ENCODE measurements around the gene SPATA2.

The SPATA2 gene

DNA sequence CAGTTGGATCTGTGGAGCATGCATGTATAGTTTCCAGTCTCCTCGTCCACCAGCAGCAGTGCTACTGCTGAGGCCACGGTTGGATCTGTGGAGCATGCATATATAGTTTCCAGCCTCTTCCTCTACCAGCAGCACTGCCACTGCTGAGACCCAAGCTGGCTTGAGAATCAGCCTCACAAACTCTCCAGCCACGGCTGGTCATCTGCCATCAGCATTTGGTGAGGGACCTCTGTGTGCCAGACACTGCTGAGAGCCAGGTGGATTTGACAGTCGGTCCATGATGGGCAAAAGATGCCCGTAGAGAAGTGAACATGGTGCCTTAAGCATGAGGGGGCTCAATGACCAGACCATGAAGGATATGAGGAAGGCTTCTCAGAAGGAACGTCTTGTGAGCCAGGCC is 56.3 kb downstream of the SPATA2 start:
- H3K27me3 ChIP-seq (ENCODE audit: control insufficient read depth in 2 of 2, insufficient read depth in 2 of 2, low read length in 2 of 2): no peaks in the 10 kb centered on the region
- H3K4me3 ChIP-seq (ENCODE audit: low read length in 2 of 2): no peak overlapping the region
- H3K27ac ChIP-seq (ENCODE audit: low read depth in 2 of 2, low read length in 2 of 2): no peak overlapping the region
- H3K9me3 ChIP-seq (ENCODE audit: control insufficient read depth in 2 of 2, low read length in 2 of 2): no peaks in the 10 kb centered on the region
- H3K9ac ChIP-seq (ENCODE audit: low read depth in 1 of 2, low read length in 2 of 2): no peak overlapping the region
- H3K4me1 ChIP-seq (ENCODE audit: control insufficient read depth in 2 of 2, insufficient read depth in 2 of 2, low read length in 2 of 2): no peaks in the 10 kb centered on the region
- peaks cover 19 to 43% of the 10 kb centered on the region in 2 donors for H3K36me3 ChIP-seq (ENCODE audit: control insufficient read depth in 2 of 2, insufficient read depth in 2 of 2, low read length in 2 of 2)

DNA sequence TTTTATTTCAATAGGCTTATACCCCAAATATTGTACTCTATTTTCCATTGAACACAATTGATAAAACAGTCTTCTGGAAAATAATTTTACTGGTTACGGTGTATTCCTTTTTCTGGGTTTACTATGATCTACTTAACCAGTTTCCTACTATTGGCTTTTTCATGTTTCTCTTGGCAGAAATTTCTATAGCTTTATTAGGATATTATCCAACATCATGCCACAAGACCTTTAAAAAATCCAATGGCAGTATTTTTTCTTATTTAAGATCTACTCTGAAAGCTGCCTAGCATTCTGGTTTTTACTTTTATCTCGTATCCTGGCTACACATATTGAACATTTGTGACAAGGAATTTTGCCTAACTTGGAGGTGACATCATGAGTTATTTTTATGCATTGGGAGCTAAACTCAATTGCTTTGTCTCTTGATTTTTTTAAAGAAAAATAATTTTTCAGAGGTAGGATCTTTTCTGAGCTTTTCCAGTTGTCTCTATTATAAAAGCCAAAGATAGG is 57.2 kb downstream of the SPATA2 start:
- H3K4me1 ChIP-seq (ENCODE audit: control insufficient read depth in 2 of 2, insufficient read depth in 2 of 2, low read length in 2 of 2): no peaks in the 10 kb centered on the region
- peaks cover 20 to 51% of the 10 kb centered on the region in 2 donors for H3K36me3 ChIP-seq (ENCODE audit: control insufficient read depth in 2 of 2, insufficient read depth in 2 of 2, low read length in 2 of 2)
- no peak overlapping the region for H3K27ac ChIP-seq (ENCODE audit: low read depth in 2 of 2, low read length in 2 of 2)
- no peak overlapping the region for H3K4me3 ChIP-seq (ENCODE audit: low read length in 2 of 2)
- H3K9ac ChIP-seq (ENCODE audit: low read depth in 1 of 2, low read length in 2 of 2): no peak overlapping the region
- no peaks in the 10 kb centered on the region for H3K27me3 ChIP-seq (ENCODE audit: control insufficient read depth in 2 of 2, insufficient read depth in 2 of 2, low read length in 2 of 2)
- no peaks in the 10 kb centered on the region for H3K9me3 ChIP-seq (ENCODE audit: control insufficient read depth in 2 of 2, low read length in 2 of 2)

DNA sequence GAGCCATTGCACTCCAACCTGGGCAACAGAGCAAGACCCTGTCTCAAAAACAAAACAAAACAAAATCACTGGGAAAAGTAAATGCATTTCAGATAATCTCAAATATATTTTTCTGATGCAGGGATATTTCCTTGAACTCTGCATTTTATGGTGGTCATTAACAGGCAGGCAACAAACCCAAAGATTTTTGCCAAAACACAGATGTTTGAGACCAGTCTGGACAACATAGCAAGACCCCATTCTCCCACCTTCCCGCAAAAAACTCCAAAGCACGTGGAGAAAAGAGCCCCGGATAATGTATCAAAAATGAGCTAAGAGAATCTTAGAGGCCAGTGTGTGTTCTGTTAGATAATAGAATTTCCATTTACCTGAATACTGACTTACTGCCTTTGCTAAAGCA is 58.4 kb downstream of the SPATA2 start:
- Histone ChIP-seq H3K27ac (ENCODE audit: low read depth in 2 of 2, low read length in 2 of 2) (no peak overlapping the region), H3K9ac (ENCODE audit: low read depth in 1 of 2, low read length in 2 of 2) (no peak overlapping the region), H3K4me3 (ENCODE audit: low read length in 2 of 2) (no peak overlapping the region), H3K4me1 (ENCODE audit: control insufficient read depth in 2 of 2, insufficient read depth in 2 of 2, low read length in 2 of 2) (no peaks in the 10 kb centered on the region), H3K9me3 (ENCODE audit: control insufficient read depth in 2 of 2, low read length in 2 of 2) (no peaks in the 10 kb centered on the region), H3K27me3 (ENCODE audit: control insufficient read depth in 2 of 2, insufficient read depth in 2 of 2, low read length in 2 of 2) (no peaks in the 10 kb centered on the region), H3K36me3 (ENCODE audit: control insufficient read depth in 2 of 2, insufficient read depth in 2 of 2, low read length in 2 of 2) (peaks cover 27 to 58% of the 10 kb centered on the region in 2 donors)

DNA sequence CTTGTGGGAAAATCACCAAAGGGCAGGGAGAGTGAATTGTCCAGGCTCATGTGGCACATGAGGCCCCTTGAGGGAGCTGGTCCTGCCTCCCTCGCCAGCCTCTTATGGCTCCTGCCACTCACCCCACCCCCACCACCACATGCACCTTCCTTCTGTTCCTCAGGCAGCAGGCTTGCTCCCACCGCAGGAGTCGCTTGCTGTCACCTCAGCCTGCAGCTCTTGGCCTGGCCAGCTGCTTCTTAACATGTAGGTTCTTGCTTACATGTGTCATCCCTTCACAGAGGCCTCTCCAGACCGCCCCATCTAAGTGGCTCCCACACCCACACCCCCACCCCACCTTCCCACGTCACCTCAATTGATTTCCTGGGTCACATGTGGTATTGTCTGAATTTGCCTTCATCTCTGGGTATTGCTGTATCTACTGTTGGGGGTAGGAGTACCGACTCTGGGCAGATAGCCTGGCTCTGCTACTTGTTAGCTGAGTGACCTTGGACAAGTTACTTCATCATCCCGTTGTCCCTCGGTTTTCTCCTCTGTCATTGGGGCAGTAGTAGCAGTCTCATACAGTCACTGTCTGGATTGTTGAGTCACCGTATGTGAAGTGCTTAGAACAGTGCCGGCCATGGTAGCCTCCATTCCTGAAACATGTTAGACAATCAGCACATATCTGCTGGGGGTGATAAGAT is 61.0 kb downstream of the SPATA2 start:
- peaks cover 29 to 65% of the 10 kb centered on the region in 2 donors for H3K36me3 ChIP-seq (ENCODE audit: control insufficient read depth in 2 of 2, insufficient read depth in 2 of 2, low read length in 2 of 2)

DNA sequence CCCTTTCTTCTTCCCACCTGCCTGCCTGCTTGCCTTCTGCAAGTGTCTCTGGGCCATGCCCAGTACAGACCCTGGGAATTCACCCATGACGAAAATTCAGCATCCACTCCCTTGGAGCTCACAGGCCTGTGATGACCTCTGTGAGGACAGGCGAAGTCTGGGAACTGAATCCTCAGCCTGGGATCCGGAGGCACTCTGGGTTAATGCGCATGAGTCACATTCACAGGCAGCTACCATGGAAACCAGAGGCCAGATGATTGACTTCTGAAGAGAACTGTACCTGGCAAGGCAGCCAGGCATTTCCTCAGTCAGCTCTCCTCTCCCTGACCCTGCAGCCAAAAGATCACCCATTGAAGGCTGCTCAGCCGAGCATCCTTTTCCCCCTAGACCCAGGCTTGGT is 61.7 kb downstream of the SPATA2 start:
- Histone ChIP-seq H3K36me3 (ENCODE audit: control insufficient read depth in 2 of 2, insufficient read depth in 2 of 2, low read length in 2 of 2) (peaks cover 36 to 66% of the 10 kb centered on the region in 2 donors), H3K4me3 (ENCODE audit: low read length in 2 of 2) (no peak overlapping the region), H3K27ac (ENCODE audit: low read depth in 2 of 2, low read length in 2 of 2) (no peak overlapping the region), H3K27me3 (ENCODE audit: control insufficient read depth in 2 of 2, insufficient read depth in 2 of 2, low read length in 2 of 2) (no peaks in the 10 kb centered on the region), H3K9ac (ENCODE audit: low read depth in 1 of 2, low read length in 2 of 2) (no peak overlapping the region), H3K9me3 (ENCODE audit: control insufficient read depth in 2 of 2, low read length in 2 of 2) (no peaks in the 10 kb centered on the region), H3K4me1 (ENCODE audit: control insufficient read depth in 2 of 2, insufficient read depth in 2 of 2, low read length in 2 of 2) (no peaks in the 10 kb centered on the region)

More for the DNA sequence above, 61.0 kb downstream of the SPATA2 start:
- Histone ChIP-seq H3K9me3 (ENCODE audit: control insufficient read depth in 2 of 2, low read length in 2 of 2) (no peaks in the 10 kb centered on the region), H3K27ac (ENCODE audit: low read depth in 2 of 2, low read length in 2 of 2) (no peak overlapping the region), H3K4me1 (ENCODE audit: control insufficient read depth in 2 of 2, insufficient read depth in 2 of 2, low read length in 2 of 2) (no peaks in the 10 kb centered on the region), H3K4me3 (ENCODE audit: low read length in 2 of 2) (no peak overlapping the region), H3K9ac (ENCODE audit: low read depth in 1 of 2, low read length in 2 of 2) (no peak overlapping the region), H3K27me3 (ENCODE audit: control insufficient read depth in 2 of 2, insufficient read depth in 2 of 2, low read length in 2 of 2) (no peaks in the 10 kb centered on the region)
